HepG2 (cell line): Measurements from ENCODE around the gene ZCCHC9. TPM values are rescaled to one million over a fixed set of nuclear protein-coding genes. Genes with fewer than 3 reads are reported as not detected.

Source experiments
- ATAC-seq: fragments of 200-7000 bp; cut with Tn5 transposase; 3 replicates; pipeline ENCODE4 v1.9.1; 2020; ENCODE audit warnings: mild to moderate bottlenecking, moderate library complexity
- BruUV-seq: library from RNA; stranded (reverse); fragments of 400-500 nt; replicated peaks from 2 replicates; lab custom pipeline; 2021; lab: Mats Ljungman, UMichigan
- CTCF ChIA-PET: fragments of 300-600 bp; formaldehyde crosslinking; extraction: SDS; loops from one replicate; lab custom pipeline; 2021; ENCODE audit warnings: low total read pairs, inconsistent platforms, low intra/inter-chr PET ratio; lab: Yijun Ruan, JAX
- POLR2A ChIA-PET: fragments of 350-600 bp; sonication (Branson Sonifier 250); formaldehyde crosslinking; loops from one replicate; lab custom pipeline; 2020; ENCODE audit warnings: antibody characterized with exemption, inconsistent platforms; lab: Yijun Ruan, JAX
- DNase-seq: peaks from one replicate; pipeline ENCODE4 v3.0.0-alpha.2; 2015; ENCODE audit warnings: low spot score
- FAIRE-seq: peaks from 3 replicates; lab custom pipeline; 2011; peaks lifted over from hg19 to GRCh38; lab: Jason Lieb, UNC
- H2AFZ ChIP-seq: one replicate; pipeline ENCODE4 v1.6.1; 2011; ENCODE audit warnings: low read length, inconsistent platforms
- H3K27ac ChIP-seq: fragments of 300-600 bp; 3 replicates; pipeline ENCODE4 v1.8.0; 2011; ENCODE audit warnings: mixed run types, mild to moderate bottlenecking, mixed read lengths, low read length, inconsistent platforms; ENCODE audit not compliant: insufficient read depth; ENCODE audit errors: extremely low read length
- H3K27me3 ChIP-seq, 2 experiments: fragments of 200-600 bp in 1 of 2; 2 replicates in 1 of 2; 3 replicates in 1 of 2; pipeline versions ENCODE4 v1.6.0 to v1.8.0; 2011; ENCODE audit warnings: low read length in 2 of 2, mild to moderate bottlenecking in 2 of 2, moderate library complexity in 2 of 2, inconsistent platforms in 1 of 2; ENCODE audit not compliant: insufficient read depth in 2 of 2, control insufficient read depth in 1 of 2
- H3K36me3 ChIP-seq, 2 experiments: fragments of 200-600 bp in 1 of 2; replicated peaks in 1 of 2; 2 replicates in 1 of 2; 3 replicates in 1 of 2; pipeline versions ENCODE4 v1.5.1 to v1.8.0; 2011; ENCODE audit warnings: low read length in 2 of 2, inconsistent platforms in 1 of 2; ENCODE audit not compliant: insufficient read depth in 2 of 2, control insufficient read depth in 1 of 2
- H3K4me1 ChIP-seq: 2 replicates; pipeline ENCODE4 v1.5.1; 2012; ENCODE audit warnings: low read length, inconsistent platforms; ENCODE audit not compliant: insufficient read depth
- H3K4me2 ChIP-seq: 2 replicates; pipeline ENCODE4 v1.6.0; 2011; ENCODE audit warnings: low read depth, low read length, inconsistent platforms
- H3K4me3 ChIP-seq, 3 experiments: fragments of 200-600 bp in 1 of 3; sonication (generic), shearing (Covaris generic) in 1 of 3; replicated peaks in 1 of 3; 2 replicates each; pipeline ENCODE4 v1.5.1; 2011 to 2016; ENCODE audit warnings: low read length in 3 of 3, inconsistent platforms in 2 of 3, low read depth in 2 of 3, mild to moderate bottlenecking in 2 of 3, control low read depth in 1 of 3, mixed read lengths in 1 of 3; ENCODE audit not compliant: insufficient read depth in 1 of 3
- H3K79me2 ChIP-seq: one replicate; pipeline ENCODE4 v1.6.1; 2011; ENCODE audit warnings: low read length, inconsistent platforms; ENCODE audit not compliant: insufficient read depth
- H3K9ac ChIP-seq: 2 replicates; pipeline ENCODE4 v1.6.0; 2011; ENCODE audit warnings: mild to moderate bottlenecking, low read depth, low read length, inconsistent platforms; ENCODE audit not compliant: insufficient read depth
- H3K9me3 ChIP-seq: 2 replicates; pipeline ENCODE4 v1.5.1; 2012; ENCODE audit warnings: mild to moderate bottlenecking, low read length
- H4K20me1 ChIP-seq: 2 replicates; pipeline ENCODE4 v1.6.0; 2011; ENCODE audit warnings: inconsistent platforms, mild to moderate bottlenecking, low read length, moderate library complexity; ENCODE audit not compliant: insufficient read depth
- CCDC6 ChIP-seq: sonication (generic); formaldehyde crosslinking; IDR thresholded peaks from 2 replicates; pipeline ENCODE4 v1.8.1; 2022; ENCODE audit warnings: mild to moderate bottlenecking, missing genetic modification reagents, moderate library complexity
- FOXO4 ChIP-seq: sonication (generic); formaldehyde crosslinking; conservative IDR thresholded peaks from 2 replicates; pipeline ENCODE4 v1.8.1; 2023; ENCODE audit warnings: missing genetic modification reagents
- HMG20B ChIP-seq: conservative IDR thresholded peaks from 2 replicates; pipeline ENCODE4 v1.6.1; 2016; ENCODE audit warnings: missing genetic modification reagents, missing compliant biosample characterization
- NBN ChIP-seq: fragments of 450-650 bp; conservative IDR thresholded peaks from 2 replicates; pipeline ENCODE4 v1.6.1; 2017
- PTBP1 ChIP-seq: fragments of 200-400 bp; formaldehyde crosslinking; IDR thresholded peaks from 2 replicates; pipeline ENCODE4 v1.6.1; 2018; ENCODE audit warnings: low read length, low read depth; ENCODE audit not compliant: poor library complexity, severe bottlenecking
- SP2 ChIP-seq: sonication (generic); formaldehyde crosslinking; IDR thresholded peaks from 2 replicates; pipeline ENCODE4 v1.5.1; 2020; ENCODE audit warnings: mild to moderate bottlenecking, missing genetic modification reagents
- ZNF331 ChIP-seq: sonication (generic); formaldehyde crosslinking; IDR thresholded peaks from 2 replicates; pipeline ENCODE4 v1.4.0; 2020; ENCODE audit warnings: missing genetic modification reagents
- ZNF652 ChIP-seq: IDR thresholded peaks from 2 replicates; pipeline ENCODE4 v1.6.1; 2016; ENCODE audit warnings: low read depth, borderline replicate concordance
- WGBS: methylation state at CpG from one replicate; pipeline ENCODE4 v1.1.6; 2017; ENCODE audit warnings: low lambda C conversion rate; 5-methylcytosine and 5-hydroxymethylcytosine counted together
- in situ Hi-C: cut with HindIII; loops from 2 replicates; pipeline ENCODE4 v1.10.0; 2017; ENCODE audit warnings: low pct_unique_long_range_greater_than_20kb; ENCODE audit not compliant: extremely low pct_ligation_motif_present
- intact Hi-C: fragments of 100-400 bp; cut with micrococcal nuclease; formaldehyde crosslinking; loops from one replicate; pipeline ENCODE4 v1.10.0; 2022; ENCODE audit not compliant: unreplicated experiment
- polyA plus RNA-seq, 8 experiments: library from polyadenylated mRNA; depleted of rRNA in 3 of 8; stranded (reverse) in 7 of 8; unstranded in 1 of 8; fragments of >200 nt; fragmentation: Illumina TruSeq in 4 of 8; extraction: Trizol in 4 of 8; gene quantifications; 2 replicates each; pipeline versions ENCODE4 v1.2.1 to v1.2.3, GENCODE V29; 2011 to 2016; ENCODE audit warnings: low read depth in 4 of 8, missing spikeins in 1 of 8, mixed read lengths in 1 of 8; ENCODE audit not compliant: insufficient read depth in 1 of 8
- total RNA-seq, 5 experiments: library from RNA; depleted of rRNA; stranded (reverse); fragments of >200 nt; fragmentation: Illumina TruSeq; extraction: Trizol; gene quantifications; 2 replicates each; pipeline ENCODE4 v1.2.3, GENCODE V29; 2016; ENCODE audit warnings: low read depth in 1 of 5
- TF ChIP-seq, protein P1 (sequence below): IDR thresholded peaks from 2 replicates; pipeline ENCODE4 v1.6.1; 2016; ENCODE audit warnings: mild to moderate bottlenecking, missing biosample characterization, missing genetic modification reagents
- TF ChIP-seq, protein P2 (sequence below): sonication (generic); formaldehyde crosslinking; IDR thresholded peaks from 2 replicates; pipeline ENCODE4 v1.4.0; 2020; ENCODE audit warnings: missing genetic modification reagents
- TF ChIP-seq, protein P3 (sequence below): sonication (generic); formaldehyde crosslinking; IDR thresholded peaks from 2 replicates; pipeline ENCODE4 v1.8.0; 2022; ENCODE audit warnings: mild to moderate bottlenecking, missing genetic modification reagents; ENCODE audit not compliant: insufficient replicate concordance
- TF ChIP-seq, protein P4 (sequence below): sonication (generic); formaldehyde crosslinking; IDR thresholded peaks from 2 replicates; pipeline ENCODE4 v1.4.0; 2020; ENCODE audit warnings: missing genetic modification reagents, mild to moderate bottlenecking, borderline replicate concordance

ZCCHC9 gene
- total and polyA plus RNA-seq, 2 of the 13 experiments (the other 11 are each of a cell fraction or from before 2014, with no cell fraction given) = 28.7 to 52.5 TPM

DNA sequence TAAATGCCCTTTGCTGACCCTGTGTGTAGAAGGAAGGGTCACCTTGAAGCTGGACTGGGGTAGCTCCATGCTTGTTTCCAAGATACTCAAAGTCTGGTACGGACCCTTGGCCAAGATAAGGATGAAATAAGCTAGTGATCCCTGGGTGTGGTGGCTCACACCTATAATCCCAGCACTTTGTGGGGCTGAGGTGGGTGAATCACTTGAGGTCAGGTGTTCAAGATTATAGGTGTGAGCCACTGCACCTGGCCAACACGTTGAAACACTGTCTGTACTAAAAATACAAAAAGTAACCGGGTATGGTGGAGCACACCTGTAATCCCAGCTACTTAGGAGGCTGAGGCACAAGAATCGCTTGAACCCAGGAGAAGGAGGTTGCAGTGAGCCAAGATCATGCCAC is 59.3 kb downstream of the ZCCHC9 start:
- CTCF ChIA-PET = no interaction called here
- TF ChIP-seq, protein P1, sequence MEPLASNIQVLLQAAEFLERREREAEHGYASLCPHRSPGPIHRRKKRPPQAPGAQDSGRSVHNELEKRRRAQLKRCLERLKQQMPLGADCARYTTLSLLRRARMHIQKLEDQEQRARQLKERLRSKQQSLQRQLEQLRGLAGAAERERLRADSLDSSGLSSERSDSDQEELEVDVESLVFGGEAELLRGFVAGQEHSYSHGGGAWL (CRISPR knock-in tag) = no peak
- TF ChIP-seq, protein P2, sequence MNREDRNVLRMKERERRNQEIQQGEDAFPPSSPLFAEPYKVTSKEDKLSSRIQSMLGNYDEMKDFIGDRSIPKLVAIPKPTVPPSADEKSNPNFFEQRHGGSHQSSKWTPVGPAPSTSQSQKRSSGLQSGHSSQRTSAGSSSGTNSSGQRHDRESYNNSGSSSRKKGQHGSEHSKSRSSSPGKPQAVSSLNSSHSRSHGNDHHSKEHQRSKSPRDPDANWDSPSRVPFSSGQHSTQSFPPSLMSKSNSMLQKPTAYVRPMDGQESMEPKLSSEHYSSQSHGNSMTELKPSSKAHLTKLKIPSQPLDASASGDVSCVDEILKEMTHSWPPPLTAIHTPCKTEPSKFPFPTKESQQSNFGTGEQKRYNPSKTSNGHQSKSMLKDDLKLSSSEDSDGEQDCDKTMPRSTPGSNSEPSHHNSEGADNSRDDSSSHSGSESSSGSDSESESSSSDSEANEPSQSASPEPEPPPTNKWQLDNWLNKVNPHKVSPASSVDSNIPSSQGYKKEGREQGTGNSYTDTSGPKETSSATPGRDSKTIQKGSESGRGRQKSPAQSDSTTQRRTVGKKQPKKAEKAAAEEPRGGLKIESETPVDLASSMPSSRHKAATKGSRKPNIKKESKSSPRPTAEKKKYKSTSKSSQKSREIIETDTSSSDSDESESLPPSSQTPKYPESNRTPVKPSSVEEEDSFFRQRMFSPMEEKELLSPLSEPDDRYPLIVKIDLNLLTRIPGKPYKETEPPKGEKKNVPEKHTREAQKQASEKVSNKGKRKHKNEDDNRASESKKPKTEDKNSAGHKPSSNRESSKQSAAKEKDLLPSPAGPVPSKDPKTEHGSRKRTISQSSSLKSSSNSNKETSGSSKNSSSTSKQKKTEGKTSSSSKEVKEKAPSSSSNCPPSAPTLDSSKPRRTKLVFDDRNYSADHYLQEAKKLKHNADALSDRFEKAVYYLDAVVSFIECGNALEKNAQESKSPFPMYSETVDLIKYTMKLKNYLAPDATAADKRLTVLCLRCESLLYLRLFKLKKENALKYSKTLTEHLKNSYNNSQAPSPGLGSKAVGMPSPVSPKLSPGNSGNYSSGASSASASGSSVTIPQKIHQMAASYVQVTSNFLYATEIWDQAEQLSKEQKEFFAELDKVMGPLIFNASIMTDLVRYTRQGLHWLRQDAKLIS (CRISPR knock-in tag) = no peak
- no peak for TF ChIP-seq CCDC6
- TF ChIP-seq PTBP1 = no peak
- TF ChIP-seq FOXO4 = no peak
- no peak for TF ChIP-seq ZNF652 (CRISPR knock-in tag)
- TF ChIP-seq SP2 = no peak
- no peak for TF ChIP-seq NBN
- no peak for TF ChIP-seq HMG20B (CRISPR knock-in tag)
- no peak for TF ChIP-seq ZNF331 (CRISPR knock-in tag)
- TF ChIP-seq, protein P3, sequence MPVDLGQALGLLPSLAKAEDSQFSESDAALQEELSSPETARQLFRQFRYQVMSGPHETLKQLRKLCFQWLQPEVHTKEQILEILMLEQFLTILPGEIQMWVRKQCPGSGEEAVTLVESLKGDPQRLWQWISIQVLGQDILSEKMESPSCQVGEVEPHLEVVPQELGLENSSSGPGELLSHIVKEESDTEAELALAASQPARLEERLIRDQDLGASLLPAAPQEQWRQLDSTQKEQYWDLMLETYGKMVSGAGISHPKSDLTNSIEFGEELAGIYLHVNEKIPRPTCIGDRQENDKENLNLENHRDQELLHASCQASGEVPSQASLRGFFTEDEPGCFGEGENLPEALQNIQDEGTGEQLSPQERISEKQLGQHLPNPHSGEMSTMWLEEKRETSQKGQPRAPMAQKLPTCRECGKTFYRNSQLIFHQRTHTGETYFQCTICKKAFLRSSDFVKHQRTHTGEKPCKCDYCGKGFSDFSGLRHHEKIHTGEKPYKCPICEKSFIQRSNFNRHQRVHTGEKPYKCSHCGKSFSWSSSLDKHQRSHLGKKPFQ = no peak
- TF ChIP-seq, protein P4, sequence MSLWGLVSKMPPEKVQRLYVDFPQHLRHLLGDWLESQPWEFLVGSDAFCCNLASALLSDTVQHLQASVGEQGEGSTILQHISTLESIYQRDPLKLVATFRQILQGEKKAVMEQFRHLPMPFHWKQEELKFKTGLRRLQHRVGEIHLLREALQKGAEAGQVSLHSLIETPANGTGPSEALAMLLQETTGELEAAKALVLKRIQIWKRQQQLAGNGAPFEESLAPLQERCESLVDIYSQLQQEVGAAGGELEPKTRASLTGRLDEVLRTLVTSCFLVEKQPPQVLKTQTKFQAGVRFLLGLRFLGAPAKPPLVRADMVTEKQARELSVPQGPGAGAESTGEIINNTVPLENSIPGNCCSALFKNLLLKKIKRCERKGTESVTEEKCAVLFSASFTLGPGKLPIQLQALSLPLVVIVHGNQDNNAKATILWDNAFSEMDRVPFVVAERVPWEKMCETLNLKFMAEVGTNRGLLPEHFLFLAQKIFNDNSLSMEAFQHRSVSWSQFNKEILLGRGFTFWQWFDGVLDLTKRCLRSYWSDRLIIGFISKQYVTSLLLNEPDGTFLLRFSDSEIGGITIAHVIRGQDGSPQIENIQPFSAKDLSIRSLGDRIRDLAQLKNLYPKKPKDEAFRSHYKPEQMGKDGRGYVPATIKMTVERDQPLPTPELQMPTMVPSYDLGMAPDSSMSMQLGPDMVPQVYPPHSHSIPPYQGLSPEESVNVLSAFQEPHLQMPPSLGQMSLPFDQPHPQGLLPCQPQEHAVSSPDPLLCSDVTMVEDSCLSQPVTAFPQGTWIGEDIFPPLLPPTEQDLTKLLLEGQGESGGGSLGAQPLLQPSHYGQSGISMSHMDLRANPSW (CRISPR knock-in tag) = no peak

More for the DNA sequence above, 59.3 kb downstream of the ZCCHC9 start:
- intact Hi-C loops (no loop called here), in situ Hi-C loops (no loop called here)
- peaks cover 77% of the 10 kb centered on the region for H3K4me1 ChIP-seq
- H3K4me3 ChIP-seq = no peak overlapping the region
- no peak overlapping the region for H3K4me2 ChIP-seq
- no peaks in the 10 kb centered on the region for H3K27me3 ChIP-seq
- no peak for DNase-seq
- no peaks in the 10 kb centered on the region for H3K9me3 ChIP-seq
- 92% methylated on average over 4 of the region's 4 CpGs for WGBS
- no peak overlapping the region for H2AFZ ChIP-seq
- POLR2A ChIA-PET = interaction anchor here (0.6 kb wide), 2 partner anchors 10 to 34 kb away, joined by 3 to 5 read pairs; no protein-coding TSS in a partner anchor
- no peaks in the 10 kb centered on the region for H3K36me3 ChIP-seq
- no peak for FAIRE-seq
- no peak overlapping the region for H3K27ac ChIP-seq
- H4K20me1 ChIP-seq = no peaks in the 10 kb centered on the region
- no TSS peak for BruUV-seq
- no peak overlapping the region for H3K9ac ChIP-seq
- no peaks in the 10 kb centered on the region for H3K79me2 ChIP-seq
- no peak for ATAC-seq
